ENCODE measurements around the gene AHSP.

Gene AHSP

DNA sequence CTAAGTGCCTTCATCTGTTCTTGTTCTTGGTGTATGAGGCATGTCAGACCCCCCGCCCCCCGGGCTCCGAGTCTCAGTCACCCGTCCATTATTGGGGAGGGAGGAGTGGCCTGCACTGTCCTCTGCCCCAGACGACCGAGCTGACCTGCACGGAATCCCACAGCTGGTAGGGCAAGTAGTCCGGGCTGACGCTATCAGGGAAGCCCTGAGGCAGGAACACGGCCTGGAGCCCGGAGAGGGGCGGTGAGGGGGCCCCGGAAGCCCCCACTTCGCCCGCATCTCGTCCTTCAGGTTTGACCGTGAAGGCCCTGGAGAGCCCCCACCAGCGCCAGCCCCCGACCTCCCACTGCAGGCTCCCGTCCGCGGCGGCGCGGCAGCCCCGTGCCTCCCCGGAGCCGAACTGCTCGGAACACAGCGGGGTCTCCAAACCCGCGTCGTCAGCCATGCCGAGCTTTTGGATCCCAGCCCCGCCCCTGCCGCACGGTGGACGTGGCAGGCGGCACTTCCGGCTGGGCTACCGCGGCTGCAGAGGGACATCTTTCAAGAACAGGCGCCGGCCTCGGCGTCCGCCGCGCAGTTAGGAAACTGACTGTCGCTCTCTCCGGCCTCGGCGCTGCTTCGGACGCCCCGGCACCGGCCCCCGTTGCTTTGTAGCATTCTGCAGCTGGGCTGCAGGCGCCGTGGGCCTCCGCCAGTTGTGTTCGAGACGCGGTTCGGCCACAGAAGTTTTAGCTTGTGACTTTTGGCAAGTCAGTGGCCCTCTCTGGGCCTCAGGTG, 19.6 kb upstream of the AHSP start, which contains the start of gene RUSF1:
Gene RUSF1, minus strand, starts transcription at position 463 of the 777 bp plus-strand sequence. Its CDS starts 18 bp downstream, at position 445.
- TF ChIP-seq, protein P1, sequence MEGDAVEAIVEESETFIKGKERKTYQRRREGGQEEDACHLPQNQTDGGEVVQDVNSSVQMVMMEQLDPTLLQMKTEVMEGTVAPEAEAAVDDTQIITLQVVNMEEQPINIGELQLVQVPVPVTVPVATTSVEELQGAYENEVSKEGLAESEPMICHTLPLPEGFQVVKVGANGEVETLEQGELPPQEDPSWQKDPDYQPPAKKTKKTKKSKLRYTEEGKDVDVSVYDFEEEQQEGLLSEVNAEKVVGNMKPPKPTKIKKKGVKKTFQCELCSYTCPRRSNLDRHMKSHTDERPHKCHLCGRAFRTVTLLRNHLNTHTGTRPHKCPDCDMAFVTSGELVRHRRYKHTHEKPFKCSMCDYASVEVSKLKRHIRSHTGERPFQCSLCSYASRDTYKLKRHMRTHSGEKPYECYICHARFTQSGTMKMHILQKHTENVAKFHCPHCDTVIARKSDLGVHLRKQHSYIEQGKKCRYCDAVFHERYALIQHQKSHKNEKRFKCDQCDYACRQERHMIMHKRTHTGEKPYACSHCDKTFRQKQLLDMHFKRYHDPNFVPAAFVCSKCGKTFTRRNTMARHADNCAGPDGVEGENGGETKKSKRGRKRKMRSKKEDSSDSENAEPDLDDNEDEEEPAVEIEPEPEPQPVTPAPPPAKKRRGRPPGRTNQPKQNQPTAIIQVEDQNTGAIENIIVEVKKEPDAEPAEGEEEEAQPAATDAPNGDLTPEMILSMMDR (IDR thresholded peaks at IDR 0.05): no peak

DNA sequence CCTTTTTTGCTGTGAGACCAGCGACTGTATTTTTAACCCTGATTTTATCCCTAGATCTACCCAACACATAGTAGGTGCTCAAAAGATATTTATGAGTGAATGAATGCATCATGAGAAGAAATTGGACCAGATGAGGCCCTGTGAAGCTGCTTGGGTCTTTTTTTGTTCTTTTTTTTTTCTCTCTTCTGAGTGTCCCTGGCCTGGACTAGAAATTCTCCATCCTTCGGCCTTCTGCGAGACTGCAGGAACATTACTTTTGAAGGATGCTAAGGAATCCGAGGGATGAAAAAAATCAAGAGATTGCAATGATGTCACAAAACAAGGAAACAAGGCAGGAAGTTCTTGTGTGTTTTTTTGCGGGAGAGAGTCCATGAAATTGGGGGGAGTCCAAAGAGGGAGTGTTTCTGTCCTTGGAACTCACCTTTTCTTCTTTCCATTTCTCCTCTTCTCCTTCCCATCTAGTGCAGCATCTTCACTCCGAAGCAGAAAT, 18.9 kb upstream of the AHSP start:
- TF ChIP-seq, protein P1 (IDR thresholded peaks at IDR 0.05): no peak
- H3K4me3 ChIP-seq: peak overlapping the region; percentile 99
- no peak for DNase-seq (ENCODE audit: low spot score)
- H3K27ac ChIP-seq: peak overlapping the region; percentile 90 to 99

More for the DNA sequence above, 19.6 kb upstream of the AHSP start, which contains the start of gene RUSF1:
- peak within 1 kb of the TSS; percentile 90 to 99 for H3K27ac ChIP-seq
- DNase-seq (ENCODE audit: low spot score): peak; percentile 94
- H3K4me3 ChIP-seq: peak within 1 kb of the TSS; percentile 99

DNA sequence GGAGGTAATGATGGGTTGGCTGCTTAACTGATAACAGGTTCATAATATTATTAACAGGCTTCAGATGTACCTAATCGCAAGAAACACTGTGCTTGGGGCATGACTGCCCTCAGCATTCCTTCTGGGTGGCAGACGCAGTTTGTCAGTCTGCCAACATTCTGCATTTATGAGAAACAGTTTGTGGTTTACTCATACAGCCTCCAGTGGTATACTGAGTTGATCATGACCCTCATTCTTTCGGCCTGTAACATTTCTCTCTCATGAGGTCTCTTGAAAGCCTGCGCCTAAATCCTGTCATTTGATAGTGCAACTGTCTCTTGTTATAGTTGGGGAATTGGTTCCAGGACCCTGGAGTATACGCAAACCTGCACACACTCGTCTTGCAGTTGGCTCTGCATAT, 14.6 kb upstream of the AHSP start:
- H3K4me3 ChIP-seq: no peak overlapping the region
- DNase-seq (ENCODE audit: low spot score): no peak
- TF ChIP-seq, protein P1 (IDR thresholded peaks at IDR 0.05): no peak
- H3K27ac ChIP-seq: no peak overlapping the region

DNA sequence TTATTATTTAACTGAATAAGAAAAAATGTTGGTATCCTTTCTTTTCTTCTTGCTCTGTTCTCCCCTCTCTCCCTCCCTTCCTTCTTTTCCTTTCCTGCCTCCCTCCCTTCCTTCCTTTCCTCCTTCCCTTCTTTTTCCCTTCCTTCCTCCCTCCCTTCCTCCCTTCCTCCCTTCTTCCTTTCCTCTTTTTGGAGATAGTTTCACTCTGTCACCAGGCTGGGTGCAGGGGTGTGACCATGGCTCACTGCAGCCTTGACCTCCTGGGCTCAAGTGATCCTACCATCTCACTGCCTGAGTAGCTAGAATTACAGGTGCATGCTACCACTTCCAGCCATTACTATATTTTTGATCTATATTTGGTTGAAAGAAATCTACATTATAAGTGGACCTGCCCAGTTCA, 13.8 kb upstream of the AHSP start:
- Histone ChIP-seq H3K27ac (no peak overlapping the region), H3K4me3 (no peak overlapping the region)
- no peak for DNase-seq (ENCODE audit: low spot score)
- TF ChIP-seq, protein P1 (IDR thresholded peaks at IDR 0.05): no peak

- H3K27ac ChIP-seq: no peak overlapping the region
- DNase-seq (ENCODE audit: low spot score): no peak
- TF ChIP-seq, protein P1 (IDR thresholded peaks at IDR 0.05): no peak
- no peak overlapping the region for H3K4me3 ChIP-seq
These were observed 9.8 kb upstream of the AHSP start for GRCh38 chr16:31517800-31518402.

DNA sequence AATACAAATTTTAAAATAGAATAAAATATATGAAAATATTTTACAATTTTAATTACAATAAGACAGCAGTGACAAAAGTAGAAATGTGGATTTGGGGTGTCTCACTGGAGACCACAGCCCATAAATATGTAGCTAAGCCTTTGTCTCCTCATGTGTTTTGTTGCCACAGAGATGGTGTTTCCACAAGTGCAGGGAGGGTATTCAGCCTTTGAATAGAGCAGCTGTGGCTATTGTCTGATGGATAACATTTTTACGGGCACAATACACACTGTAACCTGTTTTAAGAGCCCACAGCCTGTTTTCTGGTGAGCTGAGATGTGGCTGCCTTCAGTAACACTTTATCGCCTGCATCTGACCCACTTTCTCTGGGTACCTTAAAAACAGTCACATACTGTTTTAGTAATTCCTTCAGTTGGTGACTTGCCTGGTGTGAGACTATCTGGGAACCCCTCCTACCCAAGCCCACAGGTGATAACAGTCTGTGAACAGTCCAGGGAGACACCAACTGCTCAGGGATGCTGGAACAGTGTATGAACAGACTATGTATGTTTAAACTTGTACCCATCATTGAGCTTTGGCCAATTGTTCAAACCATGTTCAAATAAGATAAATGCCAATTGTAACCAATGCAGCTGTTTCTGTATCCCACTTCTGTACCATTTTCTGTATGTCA, 7.8 kb upstream of the AHSP start:
- TF ChIP-seq, protein P1 (IDR thresholded peaks at IDR 0.05): no peak
- no peak for DNase-seq (ENCODE audit: low spot score)
- H3K4me3 ChIP-seq: no peak overlapping the region
- no peak overlapping the region for H3K27ac ChIP-seq
